Esophagus mucosa (tissue), 1 donor: Measurements from ENCODE around the gene RBFOX2. TPM values are rescaled to one million over a fixed set of nuclear protein-coding genes. Genes with fewer than 3 reads are reported as not detected.

Experiments
- ATAC-seq: fragments of 200-7000 bp; cut with Tn5 transposase; one replicate; pipeline ENCODE4 v1.9.1; 2020
- total RNA-seq: library from RNA; stranded (reverse); gene quantifications from one replicate; pipeline ENCODE4 v1.2.4, GENCODE V29; 2023
- donor health status: DM: yes; HTN: yes; CAD: no.

The RBFOX2 gene
- total RNA-seq, 1 donor from 2014 or later = 42.9 TPM

DNA sequence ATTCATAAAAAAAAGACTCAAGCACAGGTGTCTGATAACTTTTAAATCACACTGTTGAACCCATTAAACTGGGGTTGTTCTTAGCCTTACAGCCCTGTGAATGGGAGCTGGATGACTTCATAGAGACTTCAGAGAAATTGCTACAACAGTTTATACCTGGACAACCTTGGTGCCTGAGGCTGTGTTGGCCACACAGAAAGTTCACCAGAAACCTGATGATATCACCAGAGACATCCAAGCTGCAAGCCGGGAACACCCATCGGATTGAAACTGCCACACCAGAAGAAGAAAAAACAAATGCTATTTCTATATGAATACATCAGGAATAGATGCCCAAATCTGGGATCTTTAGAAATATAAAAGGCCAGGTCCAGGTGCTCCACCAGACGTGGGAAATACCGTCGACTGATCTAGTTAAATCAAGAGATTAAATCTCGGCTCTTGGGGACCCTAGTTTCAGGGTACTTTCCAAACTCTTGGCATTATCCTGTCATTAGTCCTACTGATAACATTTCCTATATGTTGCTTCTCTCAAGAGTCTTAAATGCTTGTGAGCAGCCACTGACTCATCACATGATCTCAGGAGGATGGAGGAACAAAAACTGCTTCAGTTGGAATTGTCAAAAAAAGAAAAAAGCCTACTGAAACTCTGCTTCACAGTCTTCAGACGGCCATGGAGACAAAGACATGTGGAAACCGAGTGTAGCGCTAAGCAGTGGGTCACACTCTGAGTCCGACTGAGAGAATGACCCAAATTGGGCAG lies 339.5 kb downstream of the RBFOX2 start:
- ATAC-seq = no peak

Other genes starting within 250 kb of the RBFOX2 start
- gene APOL3, start 131.9 kb upstream of the RBFOX2 start, total RNA-seq = 8.7 TPM
- gene APOL4, start 173.0 kb upstream of the RBFOX2 start, total RNA-seq = 3.5 TPM
- 10.8 TPM for gene APOL2, start 210.7 kb upstream of the RBFOX2 start, total RNA-seq
- gene APOL1, start 224.3 kb upstream of the RBFOX2 start, total RNA-seq = 19.0 TPM